Measurements from ENCODE around the gene PARP16.

The PARP16 gene

GRCh38 chr15:65310431-65311137 lies 23.9 kb upstream of the PARP16 start:
- no peak for DNase-seq

- DNase-seq: no peak
Observed at GRCh38 chr15:65309882-65310418, 23.3 kb upstream of the PARP16 start.

GRCh38 chr15:65307978-65308377 lies 21.3 kb upstream of the PARP16 start:
- DNase-seq: no peak

GRCh38 chr15:65306551-65306950 lies 19.9 kb upstream of the PARP16 start:
- DNase-seq: no peak

- DNase-seq: no peak
Observed at GRCh38 chr15:65305776-65306175, 19.1 kb upstream of the PARP16 start.

GRCh38 chr15:65305150-65305758 lies 18.6 kb upstream of the PARP16 start:
- no peak for DNase-seq

DNA sequence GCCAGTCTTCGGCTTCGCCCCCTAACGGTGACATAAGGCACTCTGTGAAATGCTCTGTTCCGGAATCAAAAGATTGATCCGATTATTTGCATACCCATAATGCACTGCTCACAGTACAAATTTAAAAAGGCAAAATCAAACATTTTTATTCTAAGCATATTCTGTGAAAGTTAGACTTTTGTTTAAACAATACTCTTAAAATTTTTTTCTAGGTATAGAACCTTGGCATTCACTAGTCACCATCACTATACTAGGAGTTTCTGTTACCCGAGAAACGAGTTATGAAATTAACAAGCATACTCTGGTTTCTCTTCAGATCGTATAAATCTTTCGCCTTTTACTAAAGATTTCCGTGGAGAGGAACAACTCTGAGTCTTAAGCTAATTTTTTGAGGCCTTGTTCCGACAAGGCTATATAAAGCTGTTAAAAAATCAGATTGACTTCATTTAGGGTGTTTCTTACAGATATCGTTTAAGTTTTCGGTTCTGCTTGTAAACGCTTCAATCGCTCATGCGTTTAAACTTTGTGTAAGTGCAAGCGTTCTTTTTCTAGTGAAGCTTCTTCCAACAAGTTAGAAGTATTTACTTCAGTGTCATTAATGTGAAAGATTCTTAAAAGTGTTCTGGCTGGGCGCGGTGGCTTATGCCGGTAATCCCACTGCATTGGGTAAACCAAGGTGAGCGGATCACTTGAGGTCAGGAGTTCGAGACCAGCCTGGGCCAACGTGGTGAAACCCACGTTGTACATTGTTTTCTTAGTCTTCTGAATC lies 17.9 kb upstream of the PARP16 start, which contains the start of gene RNU5B-1:
Gene RNU5B-1, plus strand, starts transcription at position 297 of the 769 bp plus-strand sequence.
- peak; percentile 71 for DNase-seq

- no peak for DNase-seq
Observed at GRCh38 chr15:65303687-65304380, 17.2 kb upstream of the PARP16 start.

DNA sequence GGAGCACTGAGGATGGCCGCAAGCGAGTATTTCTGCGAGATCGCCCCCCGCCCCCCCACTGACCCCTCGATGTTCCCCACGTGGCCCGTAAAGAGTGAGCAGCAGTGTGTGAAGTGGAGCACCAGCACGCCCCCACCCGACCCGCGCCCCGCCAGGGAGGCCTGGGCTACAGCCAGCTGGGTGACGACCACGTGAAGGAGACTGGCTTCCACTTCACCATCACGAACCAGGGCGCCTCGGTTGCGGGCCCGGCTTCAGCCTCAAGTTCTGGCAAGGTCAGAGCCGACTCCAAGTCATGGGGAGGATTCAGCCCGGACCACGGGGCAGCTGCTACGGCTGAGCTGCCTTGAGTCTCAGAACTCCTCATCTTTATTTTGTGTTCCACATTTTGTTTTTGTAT lies 15.4 kb upstream of the PARP16 start:
- no peak for DNase-seq

GRCh38 chr15:65300924-65301441 lies 14.3 kb upstream of the PARP16 start:
- no peak for DNase-seq

GRCh38 chr15:65298731-65299130 lies 12.0 kb upstream of the PARP16 start:
- no peak for DNase-seq

DNA sequence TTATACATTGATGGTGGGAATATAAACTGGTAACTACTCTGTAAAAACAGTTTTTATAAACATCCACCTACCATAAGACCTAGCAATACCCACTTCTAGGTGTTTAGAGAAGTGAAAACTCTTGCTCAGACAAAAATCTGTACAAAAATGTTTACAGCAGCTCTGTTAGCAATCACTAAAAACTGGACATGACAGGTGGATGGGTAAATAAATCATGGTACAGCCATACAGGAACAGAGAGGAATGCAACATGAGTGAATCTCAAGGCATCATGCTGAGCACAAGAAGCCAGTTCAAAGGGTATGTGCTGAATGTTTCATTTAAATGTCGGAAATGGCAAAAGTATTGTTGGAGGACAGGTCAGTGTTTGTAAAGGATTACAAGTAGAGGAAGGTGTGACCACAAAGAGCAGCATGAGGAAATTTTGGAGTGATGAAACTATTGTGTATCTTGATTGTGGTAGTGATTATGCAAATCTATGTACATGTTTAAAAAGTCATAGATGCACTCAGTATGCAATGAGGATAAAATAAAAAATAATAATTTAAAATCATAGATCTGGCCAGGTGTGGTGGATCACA lies 6.3 kb upstream of the PARP16 start:
- DNase-seq: no peak

DNA sequence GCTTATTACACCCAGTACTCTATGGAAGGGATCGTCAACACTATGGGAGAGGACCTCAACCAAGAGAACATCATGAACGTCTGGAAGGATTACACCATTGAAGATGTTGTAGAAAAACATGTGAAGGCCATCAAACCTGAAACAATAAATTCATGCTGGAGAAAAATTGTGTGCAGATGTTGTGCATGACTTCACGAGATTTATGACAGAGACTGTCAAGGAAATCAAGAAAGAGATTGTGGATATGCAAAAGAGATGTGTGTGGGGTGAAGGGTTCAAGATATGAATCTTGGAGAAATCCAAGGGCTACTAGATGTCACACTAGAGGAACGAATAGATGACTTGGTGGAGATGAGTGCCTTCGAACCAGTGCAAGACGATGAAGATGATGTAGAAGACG lies 3.5 kb upstream of the PARP16 start:
- DNase-seq: no peak

- no peak for DNase-seq
Observed at GRCh38 chr15:65289261-65289854, 2.7 kb upstream of the PARP16 start.

DNA sequence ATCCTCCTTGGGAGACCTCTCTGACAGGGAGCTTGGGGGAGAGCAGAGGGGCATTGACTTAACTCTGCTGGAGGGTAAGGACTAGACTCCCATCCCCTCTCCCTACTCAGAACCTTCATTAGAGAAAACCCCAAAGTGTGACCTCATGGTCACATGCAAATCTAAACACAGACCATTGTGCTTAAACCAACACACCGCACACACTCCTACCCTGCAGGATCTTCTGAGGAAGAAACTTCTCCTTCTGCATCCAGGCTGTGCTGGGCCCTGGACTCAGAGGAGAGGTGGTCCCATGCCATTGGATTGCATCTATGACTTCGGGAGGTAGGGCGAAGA lies 805 bp upstream of the PARP16 start:
- DNase-seq: no peak

DNA sequence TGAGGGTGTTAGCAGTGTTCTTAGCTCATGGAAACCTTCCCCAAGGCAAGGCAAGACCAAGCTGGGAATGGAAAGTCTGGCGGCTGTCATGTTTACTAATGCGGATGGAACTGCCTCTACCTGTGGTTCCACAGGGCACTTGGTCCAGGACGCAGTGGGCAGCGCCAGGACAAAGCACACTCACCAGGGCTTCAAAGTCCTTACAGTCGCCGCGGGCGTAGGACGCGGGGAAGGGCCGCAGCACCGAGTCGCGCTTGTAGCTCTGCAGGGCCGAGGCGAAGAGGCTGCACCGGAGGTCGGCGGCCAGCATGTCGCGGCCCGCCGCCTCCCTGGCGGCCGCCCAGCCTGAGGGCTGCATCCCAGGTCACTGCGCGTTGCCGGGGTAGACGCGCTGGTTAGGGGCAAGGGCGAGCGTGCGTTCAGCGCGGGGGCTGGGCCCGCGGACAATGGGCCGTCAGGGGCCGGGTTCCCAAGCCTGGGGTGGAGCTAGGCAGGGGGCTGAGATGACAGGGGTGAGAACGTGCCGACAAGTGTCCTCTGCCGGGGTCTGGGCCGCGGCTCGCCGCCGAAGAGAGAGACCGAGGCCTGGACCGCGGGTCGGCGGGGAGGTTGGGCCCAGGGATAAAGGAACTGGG lies 497 bp downstream of the PARP16 start:
- DNase-seq: no peak

GRCh38 chr15:65285291-65286068 lies 1.2 kb downstream of the PARP16 start:
- DNase-seq: no peak

DNA sequence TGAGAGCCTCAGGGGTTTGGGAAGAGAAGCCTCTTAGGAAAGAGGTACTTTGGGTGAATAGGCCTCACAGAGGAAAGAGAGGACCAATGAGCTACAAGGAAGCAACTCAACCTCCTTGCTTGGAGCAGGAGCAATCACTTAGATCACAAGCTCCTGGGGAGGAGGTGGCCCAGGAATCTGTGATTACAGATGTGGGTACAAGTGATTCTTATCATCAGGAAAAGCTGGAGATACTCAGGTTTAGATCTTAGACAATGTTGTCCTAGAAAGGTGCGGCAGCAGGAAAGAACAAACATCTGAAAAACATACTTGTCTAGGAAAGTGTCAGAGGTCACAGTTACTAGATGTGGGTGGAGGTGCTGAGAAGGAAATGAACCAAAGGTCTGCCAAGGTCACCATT lies 8.2 kb downstream of the PARP16 start:
- DNase-seq: no peak

DNA sequence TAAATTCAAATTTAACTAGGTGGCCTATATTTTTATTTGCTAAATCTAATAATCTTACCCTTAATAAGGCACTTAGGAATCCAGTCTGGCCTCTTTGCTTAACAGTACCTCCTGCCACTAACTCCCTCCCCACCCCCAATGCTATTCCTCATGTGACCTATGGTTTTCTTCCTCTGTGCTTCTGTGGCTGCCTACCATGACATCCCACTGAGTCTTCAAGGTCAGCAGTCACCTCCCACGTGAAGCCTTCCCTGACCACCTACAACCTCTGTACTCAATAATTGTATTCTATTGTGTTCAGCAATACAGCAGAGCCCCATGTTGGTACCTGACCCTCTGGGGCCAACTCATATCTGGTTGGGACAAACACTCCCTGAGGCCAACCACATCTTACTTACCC lies 9.7 kb downstream of the PARP16 start:
- DNase-seq: no peak

DNA sequence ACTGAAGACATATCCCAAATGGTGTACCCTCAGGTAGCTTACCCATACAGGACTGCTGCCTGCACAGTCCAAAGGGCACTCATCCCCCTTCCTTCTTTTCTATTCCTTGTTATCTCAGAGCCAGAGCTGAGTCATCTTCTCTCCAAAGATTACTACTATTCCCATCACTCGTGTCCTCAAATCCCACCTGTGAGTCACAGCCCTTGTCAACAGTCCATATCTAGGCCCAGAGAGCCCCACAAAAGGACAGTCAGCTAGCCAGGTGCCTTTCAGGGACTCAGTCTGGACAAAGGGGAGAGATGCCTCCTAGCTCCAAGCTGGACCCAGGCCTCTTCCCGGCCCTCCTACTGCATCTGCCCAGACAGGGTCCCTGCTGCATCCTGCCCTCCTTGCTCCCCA lies 11.0 kb downstream of the PARP16 start:
- no peak for DNase-seq
